Activated T-cell treated with anti-CD3 and anti-CD28 coated beads, Interleukin-2, amount 50 U/mL, for 72 hours (primary cell): ENCODE data around the gene GRHL1. TPM values are rescaled to one million over a fixed set of nuclear protein-coding genes. Genes with fewer than 3 reads are reported as not detected.

Source experiments
- ATAC-seq, 2 donors: fragments of 150-1000 bp; cut with Tn5 transposase; replicated peaks in 1 of 2; 2 replicates each; pipeline ENCODE4 v1.10.0; 2021; ENCODE audit warnings: moderate library complexity in 2 of 2, mild to moderate bottlenecking in 1 of 2
- DNase-seq, 2 donors: peaks; one replicate each; pipeline ENCODE4 v3.0.0; 2021 to 2022; ENCODE audit warnings: mixed read lengths in 1 of 2
- H3K27ac Mint-ChIP-seq: one replicate; pipeline ENCODE4 v1.8.0; 2022; ENCODE audit warnings: mild to moderate bottlenecking, moderate library complexity, mixed read lengths
- H3K27me3 Mint-ChIP-seq: one replicate; pipeline ENCODE4 v1.8.0; 2022; ENCODE audit warnings: low read depth, mixed read lengths
- H3K36me3 Mint-ChIP-seq, 2 donors: one replicate each; pipeline ENCODE4 v1.8.0; 2022; ENCODE audit warnings: mixed read lengths in 2 of 2, mild to moderate bottlenecking in 1 of 2; ENCODE audit not compliant: insufficient read depth in 2 of 2
- H3K4me1 Mint-ChIP-seq: one replicate; pipeline ENCODE4 v1.8.0; 2022; ENCODE audit warnings: low read depth, mixed read lengths
- H3K4me3 Mint-ChIP-seq, 2 donors: one replicate each; pipeline ENCODE4 v1.8.0; 2022; ENCODE audit warnings: mild to moderate bottlenecking in 2 of 2, mixed read lengths in 2 of 2, moderate library complexity in 2 of 2
- H3K9me3 Mint-ChIP-seq, 2 donors: one replicate each; pipeline ENCODE4 v1.8.0; 2022; ENCODE audit warnings: mixed read lengths in 2 of 2
- total RNA-seq, 2 donors: library from RNA; stranded (reverse); gene quantifications; one replicate each; pipeline ENCODE4 v1.2.3, GENCODE V29; 2022

The GRHL1 gene
- total RNA-seq, 2 donors from 2014 or later, result 0.83 to 1.1 TPM

- peaks cover 35% of the 10 kb centered on the region for H3K4me1 Mint-ChIP-seq
- H3K27ac Mint-ChIP-seq, result no peak overlapping the region
- ATAC-seq (no peak), DNase-seq (no peak)
- no peak overlapping the region for H3K4me3 Mint-ChIP-seq
- peaks cover 3 to 8% of the 10 kb centered on the region in 2 donors for H3K36me3 Mint-ChIP-seq
- H3K27me3 Mint-ChIP-seq, result peaks cover 16% of the 10 kb centered on the region
- peaks cover 0 to 4% of the 10 kb centered on the region in 2 donors for H3K9me3 Mint-ChIP-seq
These were observed 31.4 kb downstream of the GRHL1 start for GRCh38 chr2:9982891-9983290.

- DNase-seq (no peak), ATAC-seq (peak; percentile 13 to 27)
- peaks cover 11% of the 10 kb centered on the region for H3K27me3 Mint-ChIP-seq
- H3K4me3 Mint-ChIP-seq, result peak overlapping the region in 1 of 2 donors; percentile 6
- peaks cover 0 to 2% of the 10 kb centered on the region in 2 donors for H3K36me3 Mint-ChIP-seq
- peaks cover 28% of the 10 kb centered on the region for H3K4me1 Mint-ChIP-seq
- no peaks in the 10 kb centered on the region for H3K9me3 Mint-ChIP-seq
- no peak overlapping the region for H3K27ac Mint-ChIP-seq
These were observed 32.1 kb downstream of the GRHL1 start for GRCh38 chr2:9983401-9984216.

GRCh38 chr2:9984217-9984739 lies 32.8 kb downstream of the GRHL1 start:
- no peaks in the 10 kb centered on the region for H3K9me3 Mint-ChIP-seq
- no peak overlapping the region for H3K27ac Mint-ChIP-seq
- H3K4me3 Mint-ChIP-seq, result peak overlapping the region in 1 of 2 donors; percentile 6
- DNase-seq (peak in 1 of 2 donors; percentile 41), ATAC-seq (peak; percentile 69 to 74)
- no peaks in the 10 kb centered on the region for H3K36me3 Mint-ChIP-seq
- peaks cover 26% of the 10 kb centered on the region for H3K4me1 Mint-ChIP-seq
- H3K27me3 Mint-ChIP-seq, result peaks cover 11% of the 10 kb centered on the region

DNA sequence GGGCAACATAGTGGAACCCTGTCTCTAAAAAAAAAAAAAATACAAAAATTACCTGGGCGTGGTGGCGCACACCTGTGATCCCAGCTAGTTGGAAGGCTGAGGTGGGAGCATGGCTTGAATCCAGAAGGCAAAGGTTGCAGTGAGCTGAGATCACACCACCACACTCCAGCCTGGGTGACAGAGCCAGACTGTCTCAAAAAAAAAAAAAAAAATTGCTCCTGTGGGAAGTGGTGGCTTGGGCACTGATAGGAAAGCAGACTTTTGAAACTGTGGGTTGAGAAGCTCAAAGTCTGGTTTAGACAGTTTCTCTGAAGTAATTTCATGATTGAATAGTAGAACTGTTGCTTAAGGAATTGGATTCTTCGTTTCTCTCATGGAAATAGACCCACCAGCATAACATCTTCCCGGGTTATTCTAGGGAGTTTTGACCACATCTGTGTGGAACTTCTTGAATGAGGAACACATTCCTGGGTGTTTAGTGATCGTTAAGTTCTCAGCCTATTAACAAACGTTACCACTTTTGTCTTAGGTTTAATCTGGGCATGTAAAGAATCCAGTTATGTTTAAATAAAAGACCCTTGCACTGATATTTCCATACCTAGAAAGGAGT lies 33.5 kb downstream of the GRHL1 start:
- no peak overlapping the region for H3K27ac Mint-ChIP-seq
- peaks cover 10% of the 10 kb centered on the region for H3K27me3 Mint-ChIP-seq
- H3K4me1 Mint-ChIP-seq, result peaks cover 22% of the 10 kb centered on the region
- H3K9me3 Mint-ChIP-seq, result no peaks in the 10 kb centered on the region
- no peaks in the 10 kb centered on the region for H3K36me3 Mint-ChIP-seq
- ATAC-seq (no peak), DNase-seq (no peak)
- no peak overlapping the region for H3K4me3 Mint-ChIP-seq

DNA sequence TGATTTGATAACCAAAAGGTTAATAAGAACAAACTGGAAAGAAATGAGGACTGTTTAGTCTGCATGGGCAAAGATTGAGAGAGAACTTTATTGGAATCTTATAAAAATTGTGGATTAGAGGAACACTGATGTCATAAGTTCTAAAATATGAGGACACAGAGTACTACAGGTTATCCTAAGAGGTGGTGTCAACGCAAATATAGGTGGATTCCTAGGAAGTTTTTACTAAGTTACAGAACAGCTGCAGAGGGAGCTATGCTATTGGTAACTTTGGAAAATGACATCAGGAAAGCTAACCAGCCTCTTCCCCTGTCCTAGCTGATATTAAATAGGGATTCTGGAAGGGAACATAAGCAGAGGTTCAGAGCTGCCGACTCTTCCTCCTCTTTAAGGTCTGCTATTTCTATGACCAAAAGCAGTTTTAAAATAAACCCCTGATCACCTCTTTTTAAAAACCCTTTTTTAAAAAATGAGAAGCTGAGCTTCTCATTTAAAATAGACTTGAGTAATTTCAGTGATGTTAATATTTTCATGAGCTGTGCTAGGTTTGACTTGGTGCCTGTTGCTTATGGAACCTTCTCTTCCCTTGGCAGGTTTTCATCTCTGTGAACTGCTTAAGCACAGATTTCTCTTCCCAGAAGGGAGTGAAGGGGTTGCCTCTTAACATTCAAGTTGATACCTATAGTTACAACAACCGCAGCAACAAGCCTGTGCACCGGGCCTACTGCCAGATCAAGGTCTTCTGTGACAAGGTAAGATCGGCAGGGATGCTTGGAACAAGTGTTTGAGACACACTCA lies 34.2 kb downstream of the GRHL1 start:
- DNase-seq, result no peak
- Mint-ChIP-seq H3K9me3 (no peaks in the 10 kb centered on the region), H3K27me3 (peaks cover 3% of the 10 kb centered on the region), H3K4me1 (peaks cover 14% of the 10 kb centered on the region), H3K4me3 (no peak overlapping the region), H3K36me3 (no peaks in the 10 kb centered on the region), H3K27ac (no peak overlapping the region)
- ATAC-seq, result no peak

DNA sequence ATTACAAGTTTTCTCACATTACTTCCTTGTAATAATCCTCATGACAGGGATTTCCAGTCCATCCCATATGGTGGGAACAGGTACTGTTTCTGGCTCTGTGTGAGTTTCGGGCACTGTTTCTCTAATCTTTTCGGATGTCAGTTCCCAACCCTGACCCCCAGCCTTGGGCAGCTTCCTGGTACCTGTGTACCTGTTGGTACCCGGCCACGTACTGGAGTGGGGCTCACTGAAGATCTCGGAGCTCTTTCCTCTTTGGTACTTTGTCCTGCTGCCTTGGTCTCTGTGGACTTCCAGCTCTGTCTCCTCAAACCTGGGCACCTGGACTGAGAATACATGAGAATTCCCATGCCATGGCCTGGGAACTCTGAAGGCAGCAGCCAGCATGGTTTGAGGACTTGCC lies 36.8 kb downstream of the GRHL1 start:
- Mint-ChIP-seq H3K4me1 (peaks cover 10% of the 10 kb centered on the region), H3K36me3 (no peaks in the 10 kb centered on the region), H3K27ac (no peak overlapping the region), H3K27me3 (no peaks in the 10 kb centered on the region), H3K9me3 (no peaks in the 10 kb centered on the region), H3K4me3 (no peak overlapping the region)
- DNase-seq (no peak), ATAC-seq (no peak)

DNA sequence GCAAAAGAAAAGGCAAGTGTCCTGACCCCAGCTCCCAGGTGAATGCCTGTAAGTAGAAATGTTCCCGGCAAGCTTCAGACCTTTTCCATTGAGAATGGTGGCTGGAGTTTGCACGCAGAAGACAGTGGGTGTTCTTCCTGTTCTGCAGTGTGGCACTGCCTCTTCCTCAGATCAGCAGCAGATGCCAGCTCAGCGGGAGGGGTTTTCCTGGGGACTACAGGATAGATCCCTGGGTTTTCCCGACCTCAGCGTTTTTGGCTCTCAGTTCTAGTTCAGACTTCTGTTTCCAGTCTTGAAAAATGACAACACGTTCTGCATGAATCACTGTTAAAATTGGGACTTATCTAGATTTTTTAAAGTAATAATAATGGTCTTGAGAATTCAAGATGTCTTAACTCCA lies 39.2 kb downstream of the GRHL1 start:
- no peaks in the 10 kb centered on the region for H3K27me3 Mint-ChIP-seq
- no peak overlapping the region for H3K4me3 Mint-ChIP-seq
- no peaks in the 10 kb centered on the region for H3K36me3 Mint-ChIP-seq
- DNase-seq (no peak), ATAC-seq (no peak)
- no peak overlapping the region for H3K27ac Mint-ChIP-seq
- no peaks in the 10 kb centered on the region for H3K9me3 Mint-ChIP-seq
- H3K4me1 Mint-ChIP-seq, result peaks cover 14% of the 10 kb centered on the region

- Mint-ChIP-seq H3K4me1 (peaks cover 14% of the 10 kb centered on the region), H3K27me3 (no peaks in the 10 kb centered on the region), H3K9me3 (no peaks in the 10 kb centered on the region), H3K27ac (no peak overlapping the region), H3K4me3 (no peak overlapping the region), H3K36me3 (no peaks in the 10 kb centered on the region)
- DNase-seq (no peak), ATAC-seq (no peak)
These were observed 39.7 kb downstream of the GRHL1 start for GRCh38 chr2:9991221-9991620.

- no peaks in the 10 kb centered on the region for H3K27me3 Mint-ChIP-seq
- peaks cover 14% of the 10 kb centered on the region for H3K4me1 Mint-ChIP-seq
- no peaks in the 10 kb centered on the region for H3K9me3 Mint-ChIP-seq
- no peak for DNase-seq
- no peak overlapping the region for H3K4me3 Mint-ChIP-seq
- H3K27ac Mint-ChIP-seq, result no peak overlapping the region
- no peak for ATAC-seq
- H3K36me3 Mint-ChIP-seq, result no peaks in the 10 kb centered on the region
These were observed 40.4 kb downstream of the GRHL1 start for GRCh38 chr2:9991829-9992273.

- ATAC-seq, result no peak
- Mint-ChIP-seq H3K9me3 (no peaks in the 10 kb centered on the region), H3K27ac (no peak overlapping the region), H3K27me3 (no peaks in the 10 kb centered on the region), H3K4me3 (no peak overlapping the region), H3K36me3 (no peaks in the 10 kb centered on the region), H3K4me1 (peaks cover 14% of the 10 kb centered on the region)
- DNase-seq, result no peak
These were observed 41.1 kb downstream of the GRHL1 start for GRCh38 chr2:9992427-9993187.

DNA sequence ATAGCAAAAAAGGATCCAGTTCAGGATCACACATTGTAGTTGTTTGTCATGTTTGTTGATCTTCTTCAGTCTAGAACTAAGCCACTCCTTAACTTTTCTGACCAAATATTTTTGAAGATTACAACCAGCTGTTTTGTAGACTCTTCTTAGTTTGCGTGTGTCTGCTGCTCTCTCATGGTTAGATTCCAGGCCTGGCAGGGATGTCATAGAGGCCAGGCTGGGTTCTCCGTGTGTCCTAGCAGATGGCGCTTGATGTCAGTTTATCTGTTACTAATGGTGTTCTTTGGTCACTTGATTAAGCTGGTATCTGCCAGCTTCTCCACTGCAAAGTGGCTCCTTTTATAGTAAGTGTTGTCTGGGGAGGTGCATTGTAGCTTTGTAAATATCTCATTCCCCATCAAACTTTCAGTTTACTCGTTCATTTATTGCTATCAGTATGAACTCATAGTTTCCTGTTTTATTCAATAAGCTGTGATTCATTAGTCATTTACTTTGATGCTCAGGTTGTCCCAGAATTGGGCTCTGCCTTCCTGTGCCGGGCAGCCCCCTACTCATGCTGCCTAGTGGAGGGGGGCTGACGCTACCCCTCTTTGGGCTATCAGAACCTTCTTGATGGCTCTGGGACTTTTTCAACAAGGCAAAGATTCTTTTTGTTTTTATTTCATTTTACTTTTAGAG lies 42.1 kb downstream of the GRHL1 start:
- Mint-ChIP-seq H3K27me3 (no peaks in the 10 kb centered on the region), H3K27ac (no peak overlapping the region), H3K4me1 (peaks cover 14% of the 10 kb centered on the region), H3K4me3 (peak overlapping the region; percentile 13 to 21), H3K36me3 (no peaks in the 10 kb centered on the region), H3K9me3 (no peaks in the 10 kb centered on the region)
- ATAC-seq (peak; percentile 81 to 93), DNase-seq (peak in 1 of 2 donors; percentile 17)

- no peak for ATAC-seq
- Mint-ChIP-seq H3K27me3 (no peaks in the 10 kb centered on the region), H3K4me1 (peaks cover 14% of the 10 kb centered on the region), H3K4me3 (no peak overlapping the region), H3K9me3 (no peaks in the 10 kb centered on the region), H3K27ac (no peak overlapping the region), H3K36me3 (no peaks in the 10 kb centered on the region)
- no peak for DNase-seq
These were observed 43.0 kb downstream of the GRHL1 start for GRCh38 chr2:9994462-9994861.
